GM12878 (cell line): ENCODE data around the gene GNAO1. TPM values are rescaled to one million over a fixed set of nuclear protein-coding genes. Genes with fewer than 3 reads are reported as not detected.
A peak's percentile ranks its signal among the peaks of the same experiment; 100 is the strongest.

Experiments
- ATAC-seq: fragments of 200-7000 bp; cut with Tn5 transposase; 3 replicates; pipeline ENCODE4 v1.9.1; 2020; ENCODE audit warnings: mild to moderate bottlenecking, moderate library complexity
- BruUV-seq: library from RNA; stranded (reverse); fragments of 400-500 nt; replicated peaks from 2 replicates; lab custom pipeline; 2021; lab: Mats Ljungman, UMichigan
- CTCF ChIA-PET: fragments of 300-600 bp; sonication (Branson Sonifier 250); formaldehyde crosslinking; extraction: SDS; loops from one replicate; lab custom pipeline; 2021; ENCODE audit warnings: inconsistent platforms; lab: Yijun Ruan, JAX
- POLR2A ChIA-PET: fragments of 350-600 bp; formaldehyde crosslinking; extraction: SDS; loops from one replicate; lab custom pipeline; 2021; ENCODE audit warnings: inconsistent platforms; lab: Charles Lee
- RAD21 ChIA-PET: fragments of 300-600 bp; sonication (Branson Sonifier 250); formaldehyde crosslinking; loops from one replicate; lab custom pipeline; 2023; ENCODE audit warnings: antibody characterized with exemption; ENCODE audit not compliant: unreplicated experiment; lab: Charles Lee
- SMC1A ChIA-PET: fragments of 300-600 bp; sonication (Branson Sonifier 250); formaldehyde crosslinking; loops from one replicate; lab custom pipeline; 2023; ENCODE audit not compliant: unreplicated experiment, uncharacterized antibody; lab: Charles Lee
- DNase-seq: peaks from one replicate; pipeline ENCODE4 v3.0.0-alpha.2; 2011; ENCODE audit warnings: low read depth, low spot score
- FAIRE-seq: peaks from 3 replicates; lab custom pipeline; 2011; peaks lifted over from hg19 to GRCh38; lab: Jason Lieb, UNC
- H2AFZ ChIP-seq: 2 replicates; pipeline ENCODE4 v1.6.0; 2011; ENCODE audit warnings: low read depth, low read length, control low read depth; ENCODE audit not compliant: control insufficient read depth
- H3K27ac ChIP-seq: 2 replicates; pipeline ENCODE4 v1.5.1; 2011; ENCODE audit warnings: control low read depth; ENCODE audit not compliant: control insufficient read depth, insufficient read depth
- H3K27me3 ChIP-seq, 2 experiments: replicated peaks in 1 of 2; 2 replicates each; pipeline versions ENCODE4 v1.6.0 to v1.6.1; 2011; ENCODE audit warnings: low read length in 1 of 2; ENCODE audit not compliant: control insufficient read depth in 2 of 2, insufficient read depth in 2 of 2
- H3K36me3 ChIP-seq, 2 experiments: 2 replicates each; pipeline ENCODE4 v1.5.1; 2011; ENCODE audit warnings: low read length in 1 of 2; ENCODE audit not compliant: control insufficient read depth in 2 of 2, insufficient read depth in 2 of 2
- H3K4me1 ChIP-seq: 2 replicates; pipeline ENCODE4 v1.6.1; 2011; ENCODE audit warnings: mild to moderate bottlenecking, low read length, moderate library complexity, mixed read lengths; ENCODE audit not compliant: control insufficient read depth, insufficient read depth
- H3K4me2 ChIP-seq: 2 replicates; pipeline ENCODE4 v1.6.0; 2011; ENCODE audit warnings: control low read depth; ENCODE audit not compliant: control insufficient read depth, insufficient read depth
- H3K4me3 ChIP-seq: fragments of 200-600 bp; sonication (generic); 2 replicates; pipeline ENCODE4 v1.5.1; 2016
- H3K79me2 ChIP-seq: 2 replicates; pipeline ENCODE4 v1.6.0; 2011; ENCODE audit warnings: low read length; ENCODE audit not compliant: control insufficient read depth, insufficient read depth
- H3K9ac ChIP-seq: 2 replicates; pipeline ENCODE4 v1.8.0; 2011; ENCODE audit warnings: low read length, control low read depth, mixed read lengths; ENCODE audit not compliant: control insufficient read depth, insufficient read depth
- H3K9me3 ChIP-seq: replicated peaks from 3 replicates; pipeline ENCODE4 v1.5.1; 2011; ENCODE audit warnings: mild to moderate bottlenecking, low read length; ENCODE audit not compliant: control insufficient read depth, insufficient read depth
- H4K20me1 ChIP-seq: 2 replicates; pipeline ENCODE4 v1.6.0; 2011; ENCODE audit not compliant: control insufficient read depth, insufficient read depth
- CTCF ChIP-seq, 3 experiments: IDR thresholded peaks in 2 of 3; conservative IDR thresholded peaks in 1 of 3; 2 replicates each; pipeline ENCODE4 v1.5.1; 2011; ENCODE audit warnings: low read depth in 3 of 3, low read length in 3 of 3, mild to moderate bottlenecking in 3 of 3, control low read depth in 2 of 3, moderate library complexity in 2 of 3, inconsistent platforms in 1 of 3, mixed read lengths in 1 of 3; ENCODE audit not compliant: control insufficient read depth in 2 of 3, insufficient read depth in 1 of 3; ENCODE audit errors: extremely low read depth in 1 of 3
- E2F8 ChIP-seq: fragments of 450-650 bp; IDR thresholded peaks from 2 replicates; pipeline ENCODE4 v1.6.1; 2018; ENCODE audit warnings: mild to moderate bottlenecking, low read depth, moderate library complexity; ENCODE audit not compliant: partially characterized antibody
- MTA2 ChIP-seq: fragments of 450-650 bp; IDR thresholded peaks from 2 replicates; pipeline ENCODE4 v1.6.1; 2016; ENCODE audit warnings: low read depth, mild to moderate bottlenecking, moderate library complexity
- RUNX3 ChIP-seq: IDR thresholded peaks from 2 replicates; pipeline ENCODE4 v1.6.1; 2012; ENCODE audit warnings: low read length, inconsistent platforms
- SPI1 ChIP-seq: IDR thresholded peaks from 2 replicates; pipeline ENCODE4 v1.6.1; 2011; ENCODE audit warnings: low read depth, mild to moderate bottlenecking, low read length, moderate library complexity, borderline replicate concordance; ENCODE audit not compliant: insufficient read depth
- ZNF592 ChIP-seq: fragments of 450-650 bp; IDR thresholded peaks from 2 replicates; pipeline ENCODE4 v1.6.1; 2017; ENCODE audit warnings: mild to moderate bottlenecking, moderate library complexity
- WGBS: methylation state at CpG from one replicate; pipeline ENCODE4 v1.1.6; 2016; ENCODE audit warnings: low lambda C conversion rate; ENCODE audit not compliant: insufficient replicate concordance, insufficient coverage; ENCODE audit errors: missing lambda C conversion rate; 5-methylcytosine and 5-hydroxymethylcytosine counted together
- in situ Hi-C: fragments of 300-500 bp; cut with MboI; formaldehyde crosslinking; loops from 9 replicates; pipeline ENCODE4 v1.14.3; 2018; ENCODE audit warnings: mixed read lengths
- intact Hi-C: fragments of 100-400 bp; cut with micrococcal nuclease; formaldehyde crosslinking; loops from one replicate; pipeline ENCODE4 v1.14.2; 2022; ENCODE audit not compliant: unreplicated experiment
- polyA plus RNA-seq, 11 experiments: library from polyadenylated mRNA; depleted of rRNA in 4 of 11; unstranded in 6 of 11; stranded (reverse) in 5 of 11; fragments of >200 nt; fragmentation: Nextera tagmentation in 4 of 11; fragmentation: Illumina TruSeq in 1 of 11; extraction: Ambion mirVana in 4 of 11; extraction: Trizol in 1 of 11; gene quantifications; 1 replicate in 1 of 11; 2 replicates in 10 of 11; pipeline versions ENCODE4 v1.2.1 to v1.2.3, GENCODE V29; 2011 to 2016; ENCODE audit warnings: inconsistent platforms in 2 of 11, missing spikeins in 2 of 11, low read depth in 1 of 11
- total RNA-seq, 4 experiments: library from RNA; depleted of rRNA in 3 of 4; stranded (reverse); fragments of >200 nt in 3 of 4; fragmentation: Illumina TruSeq in 1 of 4; extraction: Trizol in 1 of 4; gene quantifications; 2 replicates each; pipeline versions ENCODE4 v1.2.1 to v1.2.3, GENCODE V29; 2013 to 2021

Gene GNAO1
- total and polyA plus RNA-seq, 10 of the 15 experiments (the other 5 are each of a cell fraction or from before 2014, with no cell fraction given): 0.05 to 0.28 (median 0.14) TPM; not detected in 6

- no peak overlapping the region for H3K27ac ChIP-seq
- H4K20me1 ChIP-seq: no peaks in the 10 kb centered on the region
- no peaks in the 10 kb centered on the region for H3K9me3 ChIP-seq
- FAIRE-seq: no peak
- H3K36me3 ChIP-seq: no peaks in the 10 kb centered on the region
- H3K9ac ChIP-seq: no peak overlapping the region
- ChIA-PET SMC1A (interaction anchor here (0.8 kb wide), 1 partner anchor 79 kb away, joined by 3 read pairs; no protein-coding TSS in a partner anchor), POLR2A (no interaction called here), RAD21 (no interaction called here), CTCF (interaction anchor here (0.6 to 1.3 kb wide), 5 partner anchors 11 to 336 kb away, joined by 3 to 4 read pairs (median 3); no protein-coding TSS in a partner anchor)
- no peaks in the 10 kb centered on the region for H3K4me1 ChIP-seq
- H2AFZ ChIP-seq: no peak overlapping the region
- peak; percentile 20 to 44 (median 28); a peak in 2 of 6 replicates for TF ChIP-seq CTCF (IDR thresholded peaks at IDR 0.05 in 2 of 3, conservative IDR thresholded peaks at IDR 0.05 in 1 of 3; ENCODE audit: control insufficient read depth in 2 of 3, extremely low read depth in 1 of 3, insufficient read depth in 1 of 3, low read depth in 3 of 3, low read length in 3 of 3)
- no peak for TF ChIP-seq RUNX3
- ATAC-seq: peak; percentile 56; the same call in 2 of the 3 replicates
- H3K4me3 ChIP-seq: no peak overlapping the region
- no peaks in the 10 kb centered on the region for H3K27me3 ChIP-seq
- no TSS peak for BruUV-seq
- 41% methylated on average over 2 of the region's 2 CpGs for WGBS
- in situ Hi-C loops (no loop called here), intact Hi-C loops (no loop called here)
- no peaks in the 10 kb centered on the region for H3K79me2 ChIP-seq
- no peak overlapping the region for H3K4me2 ChIP-seq
- no peak for DNase-seq
These were observed 90.0 kb downstream of the GNAO1 start for GRCh38 chr16:56281249-56281805.

GRCh38 chr16:56282451-56282850, 91.2 kb downstream of the GNAO1 start:
- no TSS peak for BruUV-seq
- Histone ChIP-seq H3K4me2 (no peak overlapping the region), H3K36me3 (no peaks in the 10 kb centered on the region), H3K4me1 (no peaks in the 10 kb centered on the region), H3K79me2 (no peaks in the 10 kb centered on the region), H3K9me3 (no peaks in the 10 kb centered on the region), H3K4me3 (no peak overlapping the region), H3K9ac (no peak overlapping the region), H2AFZ (no peak overlapping the region), H3K27me3 (no peaks in the 10 kb centered on the region; a peak in 1 of 4 replicates), H4K20me1 (no peaks in the 10 kb centered on the region), H3K27ac (no peak overlapping the region)
- TF ChIP-seq ZNF592 (no peak), E2F8 (no peak), SPI1 (peak; percentile 54; the same call in 1 of the 2 replicates), MTA2 (no peak)
- ChIA-PET SMC1A (no interaction called here), CTCF (no interaction called here), POLR2A (no interaction called here), RAD21 (no interaction called here)
- in situ Hi-C loops: no loop called here
- ATAC-seq (no peak), FAIRE-seq (peak; percentile 7), DNase-seq (no peak)
- intact Hi-C loops: no loop called here
- 0% methylated on average over 3 of the region's 3 CpGs for WGBS
